Uterus (tissue), 2 donors: ENCODE measurements around the gene ABCG1.

ENCODE experiments used
- CTCF ChIP-seq, 4 experiments: fragments of 200-600 bp in 2 of 4; fragments of 450-650 bp in 2 of 4; sonication (generic) in 2 of 4; IDR thresholded peaks; one replicate each; pipeline ENCODE4 v1.5.1; 2016 to 2019; ENCODE audit warnings: antibody characterized with exemption in 4 of 4, mild to moderate bottlenecking in 2 of 4, moderate library complexity in 1 of 4
- POLR2A ChIP-seq, 2 donors: fragments of 450-650 bp; IDR thresholded peaks; one replicate each; pipeline ENCODE4 v1.6.1; 2016; ENCODE audit warnings: antibody characterized with exemption in 2 of 2, mild to moderate bottlenecking in 1 of 2, moderate library complexity in 1 of 2

GRCh38 chr21:42300956-42301355 lies 82.0 kb downstream of the ABCG1 start:
- TF ChIP-seq CTCF (IDR thresholded peaks at IDR 0.05) = no peak
- TF ChIP-seq POLR2A (IDR thresholded peaks at IDR 0.05) = no peak
